ENCODE results near the gene TIGD1. TPM values are rescaled to one million over a fixed set of nuclear protein-coding genes. Genes with fewer than 3 reads are reported as not detected.
A peak's percentile ranks its signal among the peaks of the same experiment; 100 is the strongest.

The TIGD1 gene
- total RNA-seq, 2 experiments from 2014 or later, result 18.5 to 27.8 TPM

- H3K4me2 ChIP-seq (ENCODE audit: low read length), result peak overlapping the region; percentile 16; the same call in 1 of the 2 replicates
- H3K9me2 ChIP-seq (ENCODE audit: insufficient read depth, low read length), result no peaks in the 10 kb centered on the region
- peaks cover 42% of the 10 kb centered on the region for H3K4me1 ChIP-seq (ENCODE audit: insufficient read depth, low read length, poor library complexity, severe bottlenecking)
- ChIA-PET CTCF (ENCODE audit: unreplicated experiment) (interaction anchor here (0.6 kb wide), 1 partner anchor 529 kb away, joined by 3 read pairs; no protein-coding TSS in a partner anchor), POLR2A (no interaction called here)
- H3K4me3 ChIP-seq (ENCODE audit: low read depth, low read length, poor library complexity, severe bottlenecking), result no peak overlapping the region
- H3K27ac ChIP-seq (ENCODE audit: low read depth, low read length, poor library complexity, severe bottlenecking), result no peak overlapping the region
- H4K20me1 ChIP-seq (ENCODE audit: insufficient read depth, low read length), result no peaks in the 10 kb centered on the region
- no peaks in the 10 kb centered on the region for H3K9me3 ChIP-seq (ENCODE audit: low read length)
- peak; percentile 33 for DNase-seq (ENCODE audit: low spot score)
- intact Hi-C loops (cut with micrococcal nuclease; ENCODE audit: unreplicated experiment), result loop anchor here (10.0 kb wide), 1 partner anchor 164 kb away; no protein-coding TSS in a partner anchor
- H3K79me2 ChIP-seq (ENCODE audit: insufficient read depth, low read depth, low read length), result no peaks in the 10 kb centered on the region
- H2AFZ ChIP-seq (ENCODE audit: low read length), result no peak overlapping the region
- BruUV-seq (replicated peaks), result no TSS peak
- TF ChIP-seq CTCF (conservative IDR thresholded peaks at IDR 0.05; ENCODE audit: low read length), result no peak
- no peak for TF ChIP-seq EZH2phosphoT487 (IDR thresholded peaks at IDR 0.05; ENCODE audit: borderline replicate concordance, low read depth, low read length)
- no peaks in the 10 kb centered on the region for H3K36me3 ChIP-seq (ENCODE audit: insufficient read depth, low read length)
Measured at GRCh38 chr2:232528746-232529460, 21.5 kb downstream of the TIGD1 start.

GRCh38 chr2:232527905-232528470, 22.4 kb downstream of the TIGD1 start:
- TF ChIP-seq CTCF (conservative IDR thresholded peaks at IDR 0.05; ENCODE audit: low read length) (no peak), EZH2phosphoT487 (IDR thresholded peaks at IDR 0.05; ENCODE audit: borderline replicate concordance, low read depth, low read length) (no peak)
- POLR2A ChIA-PET, result interaction anchor here (0.6 kb wide), 1 partner anchor 411 kb away, joined by 6 read pairs; no protein-coding TSS in a partner anchor
- Histone ChIP-seq H3K4me1 (ENCODE audit: insufficient read depth, low read length, poor library complexity, severe bottlenecking) (peaks cover 39% of the 10 kb centered on the region), H3K9me2 (ENCODE audit: insufficient read depth, low read length) (no peaks in the 10 kb centered on the region), H3K4me2 (ENCODE audit: low read length) (no peak overlapping the region), H3K79me2 (ENCODE audit: insufficient read depth, low read depth, low read length) (no peaks in the 10 kb centered on the region), H3K9me3 (ENCODE audit: low read length) (no peaks in the 10 kb centered on the region), H3K4me3 (ENCODE audit: low read depth, low read length, poor library complexity, severe bottlenecking) (no peak overlapping the region), H4K20me1 (ENCODE audit: insufficient read depth, low read length) (no peaks in the 10 kb centered on the region), H3K27ac (ENCODE audit: low read depth, low read length, poor library complexity, severe bottlenecking) (no peak overlapping the region), H2AFZ (ENCODE audit: low read length) (no peak overlapping the region), H3K36me3 (ENCODE audit: insufficient read depth, low read length) (no peaks in the 10 kb centered on the region)
- no TSS peak for BruUV-seq (replicated peaks)
- intact Hi-C loops (cut with micrococcal nuclease; ENCODE audit: unreplicated experiment), result loop anchor here (10.0 kb wide), 1 partner anchor 163 kb away; no protein-coding TSS in a partner anchor
- CTCF ChIA-PET (ENCODE audit: unreplicated experiment), result no interaction called here
- no peak for DNase-seq (ENCODE audit: low spot score)
